ENCODE data around the gene RGS18.
"Not testable (repeated sequence)": the region's sequence is repeated elsewhere in the genome, so short reads cannot be mapped to it uniquely, and the experiment has no call there.

RGS18 gene

GRCh38 chr1:192158181-192158580 lies at the start of gene RGS18:
Gene RGS18, plus strand, starts transcription at chr1:192158462. Its CDS starts 176 bp downstream, at chr1:192158638.
- no peak for DNase-seq (ENCODE audit: low read depth)

DNA sequence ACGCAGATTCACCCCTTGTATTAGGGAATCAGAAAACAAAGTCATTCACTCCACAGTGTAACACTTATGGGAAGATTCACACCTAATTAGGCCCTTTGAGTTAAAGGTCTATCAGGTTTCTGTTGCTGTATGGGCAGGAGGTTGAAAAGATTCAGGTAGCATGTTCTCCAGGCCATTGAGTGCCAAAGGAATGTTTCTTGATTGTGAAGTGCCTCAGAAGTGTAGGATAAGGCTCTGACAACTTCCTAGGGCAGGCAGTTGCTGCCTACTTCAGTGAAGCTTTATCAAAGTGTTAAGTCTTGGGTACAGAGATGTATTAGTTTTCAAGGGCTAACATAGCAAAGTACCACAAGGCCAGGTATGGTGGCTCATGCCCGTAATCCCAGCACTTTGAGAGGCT lies 48.7 kb upstream of the RGS18 start:
- no peak for DNase-seq (ENCODE audit: low read depth)

DNA sequence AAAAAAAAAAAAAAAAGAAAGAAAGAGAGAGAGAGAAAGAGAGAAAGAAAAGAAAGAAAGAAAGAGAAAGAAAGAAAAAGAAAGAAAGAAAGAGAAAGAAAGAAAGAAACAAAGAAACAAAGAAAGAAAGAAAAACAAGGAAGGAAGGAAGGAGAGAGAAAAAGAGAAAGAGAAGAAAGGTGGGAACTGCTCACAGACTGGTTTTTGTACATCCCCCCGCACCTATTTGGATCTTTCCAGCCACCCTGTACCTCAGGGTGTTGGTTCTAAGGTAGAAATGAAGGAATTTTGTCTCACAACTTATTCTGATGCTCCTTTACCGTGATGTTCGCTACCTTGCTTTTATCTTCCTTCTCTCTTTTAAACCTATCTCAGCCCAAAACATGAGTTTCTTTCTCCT lies 43.3 kb upstream of the RGS18 start:
- no peak for DNase-seq (ENCODE audit: low read depth)

GRCh38 chr1:192118881-192119405 lies 39.3 kb upstream of the RGS18 start:
- DNase-seq (ENCODE audit: low read depth): no peak

- DNase-seq (ENCODE audit: low read depth): no peak
Measured at GRCh38 chr1:192119701-192120100, 38.6 kb upstream of the RGS18 start.

DNA sequence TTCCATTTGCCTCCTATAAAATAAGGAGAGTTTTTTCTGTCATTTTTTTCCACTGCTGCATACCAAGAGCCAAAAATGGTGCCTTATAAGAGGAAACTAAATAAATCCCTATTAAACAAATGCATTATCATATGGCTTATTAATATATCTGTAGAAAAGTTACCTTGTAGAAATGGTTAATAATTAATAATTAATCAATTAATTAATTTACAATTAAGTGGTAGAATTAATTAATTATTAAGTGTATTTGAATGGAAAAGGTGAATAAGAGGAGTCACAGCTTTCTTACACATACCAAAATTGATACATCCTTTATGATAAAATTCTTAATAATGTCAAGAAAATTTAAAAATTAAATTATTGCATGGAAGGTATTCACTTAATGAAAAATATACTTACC lies 35.6 kb upstream of the RGS18 start:
- DNase-seq (ENCODE audit: low read depth): no peak

GRCh38 chr1:192123212-192123611 lies 35.0 kb upstream of the RGS18 start:
- no peak for DNase-seq (ENCODE audit: low read depth)

DNA sequence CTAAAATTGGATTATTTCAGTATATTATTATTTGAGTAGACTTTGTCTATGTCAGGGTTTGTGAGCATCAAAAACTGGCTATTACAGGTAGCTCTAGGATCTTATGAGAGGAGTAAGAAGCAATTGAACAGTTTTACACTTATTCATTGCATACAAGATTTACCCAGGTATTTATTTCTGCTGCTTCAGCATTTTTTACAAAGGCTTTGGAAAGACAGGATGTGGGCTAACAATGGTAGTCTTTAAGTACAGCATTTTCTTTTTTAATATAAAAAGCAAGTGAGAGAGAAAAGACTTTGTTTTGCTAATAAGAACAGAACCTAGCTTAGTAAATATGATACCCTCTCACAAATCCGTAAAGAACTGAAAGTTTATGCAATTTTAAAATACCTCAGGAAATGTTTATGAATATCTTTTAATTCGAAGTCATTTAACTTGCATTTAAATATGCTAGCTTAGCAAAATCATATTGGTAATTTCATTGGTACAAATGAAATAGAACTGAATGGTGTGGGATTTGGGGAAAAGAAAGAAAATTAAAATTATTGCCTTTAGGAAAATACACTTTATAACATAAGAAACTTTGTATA lies 32.1 kb upstream of the RGS18 start:
- DNase-seq (ENCODE audit: low read depth): no peak

DNA sequence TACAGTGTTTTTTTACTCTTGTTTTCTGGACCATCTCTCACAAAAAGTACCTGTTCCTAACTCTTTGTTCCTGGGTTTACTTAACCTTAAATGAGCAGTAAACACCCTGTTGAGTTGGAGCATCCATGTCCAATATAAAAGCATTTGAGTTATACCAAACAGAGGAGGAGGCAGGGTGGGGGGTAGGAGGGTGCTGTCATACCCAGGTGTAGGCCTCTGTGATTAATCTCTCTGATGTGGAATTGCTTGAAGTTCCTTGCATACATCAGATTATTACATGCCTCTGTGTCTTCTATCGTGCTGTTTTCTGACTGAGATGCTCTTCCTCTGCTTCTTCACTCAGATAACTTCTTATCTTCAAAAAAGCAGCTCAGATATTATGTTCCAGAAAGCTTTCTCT lies 28.1 kb upstream of the RGS18 start:
- no peak for DNase-seq (ENCODE audit: low read depth)

DNA sequence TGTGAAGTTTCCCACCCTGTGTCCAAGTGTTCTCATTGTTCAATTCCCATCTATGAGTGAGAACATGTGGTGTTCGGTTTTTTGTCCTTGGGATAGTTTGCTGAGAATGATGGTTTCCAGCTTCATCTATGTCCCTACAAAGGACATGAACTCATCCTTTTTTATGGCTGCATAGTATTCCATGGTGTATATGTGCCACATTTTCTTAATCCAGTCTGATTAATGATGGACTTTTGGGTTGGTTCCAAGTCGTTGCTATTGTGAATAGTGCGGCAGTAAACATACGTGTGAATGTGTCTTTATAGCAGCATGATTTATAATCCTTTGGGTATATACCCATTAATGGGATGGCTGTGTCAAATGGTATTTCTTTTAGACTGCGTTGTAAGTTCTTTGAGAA lies 27.4 kb upstream of the RGS18 start:
- not testable (repeated sequence) for DNase-seq (ENCODE audit: low read depth)

- DNase-seq (ENCODE audit: low read depth): no peak
Measured at GRCh38 chr1:192131914-192132313, 26.3 kb upstream of the RGS18 start.

DNA sequence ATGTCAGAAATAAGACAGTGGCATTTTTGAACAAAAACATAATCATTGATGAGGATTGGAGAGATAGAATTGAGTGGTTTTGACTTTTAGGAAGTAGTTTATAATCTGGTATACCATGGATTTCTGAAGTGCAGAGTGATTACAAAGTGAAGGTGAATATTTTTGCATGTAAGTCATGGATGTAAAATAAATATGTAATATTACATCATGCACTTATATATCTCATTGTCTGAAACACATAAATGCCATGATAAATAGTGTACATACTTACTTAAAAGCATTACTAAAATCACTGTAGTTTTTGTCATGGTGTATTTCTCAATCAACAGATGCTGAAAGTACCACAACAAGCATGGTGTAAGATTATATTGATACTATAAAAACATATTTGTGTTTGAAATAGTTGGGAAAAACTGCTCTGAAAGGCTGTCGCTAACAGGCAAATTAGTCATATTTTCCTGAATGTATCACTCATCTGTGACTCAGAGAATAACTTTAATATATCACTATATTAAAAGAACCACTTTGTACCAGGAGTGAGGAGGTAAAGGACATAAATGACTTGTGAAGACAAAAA lies 24.8 kb upstream of the RGS18 start:
- no peak for DNase-seq (ENCODE audit: low read depth)

GRCh38 chr1:192140382-192140781 lies 17.9 kb upstream of the RGS18 start:
- DNase-seq (ENCODE audit: low read depth): no peak

DNA sequence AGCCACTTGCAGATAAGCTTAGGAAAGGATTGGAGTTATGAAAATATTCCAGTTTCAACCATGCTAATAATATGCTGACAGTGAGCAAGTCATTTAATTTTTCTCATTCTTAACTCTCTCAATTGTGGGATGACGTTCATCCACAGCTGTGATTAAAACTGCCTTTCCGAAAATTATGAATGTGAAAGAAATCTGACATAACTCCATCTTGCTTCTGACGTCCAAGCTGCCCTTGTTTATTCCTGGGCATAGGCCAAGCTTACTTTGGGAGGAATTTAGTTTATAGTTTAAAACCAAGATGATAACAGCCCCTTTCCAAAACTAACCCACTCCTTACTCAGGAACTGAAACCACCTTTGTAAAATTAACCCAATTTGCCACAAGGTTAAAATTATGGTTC lies 11.0 kb upstream of the RGS18 start:
- DNase-seq (ENCODE audit: low read depth): no peak

- no peak for DNase-seq (ENCODE audit: low read depth)
Measured at GRCh38 chr1:192147696-192148095, 10.6 kb upstream of the RGS18 start.

GRCh38 chr1:192151176-192151575 lies 7.1 kb upstream of the RGS18 start:
- DNase-seq (ENCODE audit: low read depth): no peak

GRCh38 chr1:192153276-192153675 lies 5.0 kb upstream of the RGS18 start:
- no peak for DNase-seq (ENCODE audit: low read depth)

GRCh38 chr1:192157067-192157466 lies 1.2 kb upstream of the RGS18 start:
- DNase-seq (ENCODE audit: low read depth): no peak

DNA sequence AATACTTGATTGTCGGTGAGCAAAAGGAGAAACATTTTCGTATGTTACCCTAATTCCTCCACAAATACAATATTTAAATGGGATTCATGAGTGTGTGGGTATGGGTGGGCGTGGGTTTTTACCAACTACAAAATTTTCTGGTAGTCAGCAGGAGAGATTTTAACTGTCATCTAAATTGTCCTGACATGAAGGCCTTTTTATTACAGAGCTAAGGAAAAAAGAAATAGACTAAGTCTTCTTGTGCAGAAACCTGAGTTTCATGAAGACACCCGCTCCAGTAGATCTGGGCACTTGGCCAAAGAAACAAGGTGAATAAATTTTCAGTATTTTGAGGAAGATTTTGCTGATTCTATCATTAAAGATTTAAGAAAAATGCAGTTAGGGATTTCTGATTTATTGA lies 752 bp downstream of the RGS18 start:
- no peak for DNase-seq (ENCODE audit: low read depth)

GRCh38 chr1:192159781-192160180 lies 1.5 kb downstream of the RGS18 start:
- no peak for DNase-seq (ENCODE audit: low read depth)

DNA sequence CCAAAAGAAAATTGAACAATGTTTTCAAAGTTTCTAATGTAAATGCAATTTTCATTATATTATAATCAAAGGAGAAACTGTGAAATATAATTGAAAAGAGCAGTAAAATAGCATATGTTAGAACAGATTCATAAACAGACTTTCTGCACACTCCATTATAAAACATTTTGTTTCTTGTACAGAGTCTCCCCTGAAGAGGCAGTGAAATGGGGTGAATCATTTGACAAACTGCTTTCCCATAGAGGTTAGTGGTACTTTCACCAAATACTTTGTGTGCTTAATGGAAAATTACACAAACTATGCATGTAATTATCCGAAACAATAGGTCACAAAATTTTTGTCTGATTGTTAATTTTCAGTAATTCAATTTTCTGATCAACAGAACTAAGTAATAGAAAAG lies 1.9 kb downstream of the RGS18 start:
- no peak for DNase-seq (ENCODE audit: low read depth)

- no peak for DNase-seq (ENCODE audit: low read depth)
Measured at GRCh38 chr1:192161976-192162375, 3.7 kb downstream of the RGS18 start.

GRCh38 chr1:192162376-192162775 lies 4.1 kb downstream of the RGS18 start:
- DNase-seq (ENCODE audit: low read depth): no peak

- not testable (repeated sequence) for DNase-seq (ENCODE audit: low read depth)
Measured at GRCh38 chr1:192165002-192165401, 6.7 kb downstream of the RGS18 start.
